Esophagus squamous epithelium (tissue), 4 donors: ENCODE measurements around the gene TSPAN18.

Experiments
- POLR2A ChIP-seq, 4 donors: fragments of 450-650 bp; IDR thresholded peaks; one replicate each; pipeline ENCODE4 v1.6.1; 2017; ENCODE audit warnings: antibody characterized with exemption in 4 of 4, mild to moderate bottlenecking in 4 of 4, moderate library complexity in 3 of 4
- TF ChIP-seq, protein P1 (sequence below), 6 experiments: fragments of 450-650 bp in 4 of 6; fragments of 200-600 bp in 2 of 6; sonication (generic) in 2 of 6; IDR thresholded peaks; one replicate each; pipeline ENCODE4 v1.5.1; 2016 to 2019; ENCODE audit warnings: antibody characterized with exemption in 6 of 6, mild to moderate bottlenecking in 4 of 6, moderate library complexity in 4 of 6

DNA sequence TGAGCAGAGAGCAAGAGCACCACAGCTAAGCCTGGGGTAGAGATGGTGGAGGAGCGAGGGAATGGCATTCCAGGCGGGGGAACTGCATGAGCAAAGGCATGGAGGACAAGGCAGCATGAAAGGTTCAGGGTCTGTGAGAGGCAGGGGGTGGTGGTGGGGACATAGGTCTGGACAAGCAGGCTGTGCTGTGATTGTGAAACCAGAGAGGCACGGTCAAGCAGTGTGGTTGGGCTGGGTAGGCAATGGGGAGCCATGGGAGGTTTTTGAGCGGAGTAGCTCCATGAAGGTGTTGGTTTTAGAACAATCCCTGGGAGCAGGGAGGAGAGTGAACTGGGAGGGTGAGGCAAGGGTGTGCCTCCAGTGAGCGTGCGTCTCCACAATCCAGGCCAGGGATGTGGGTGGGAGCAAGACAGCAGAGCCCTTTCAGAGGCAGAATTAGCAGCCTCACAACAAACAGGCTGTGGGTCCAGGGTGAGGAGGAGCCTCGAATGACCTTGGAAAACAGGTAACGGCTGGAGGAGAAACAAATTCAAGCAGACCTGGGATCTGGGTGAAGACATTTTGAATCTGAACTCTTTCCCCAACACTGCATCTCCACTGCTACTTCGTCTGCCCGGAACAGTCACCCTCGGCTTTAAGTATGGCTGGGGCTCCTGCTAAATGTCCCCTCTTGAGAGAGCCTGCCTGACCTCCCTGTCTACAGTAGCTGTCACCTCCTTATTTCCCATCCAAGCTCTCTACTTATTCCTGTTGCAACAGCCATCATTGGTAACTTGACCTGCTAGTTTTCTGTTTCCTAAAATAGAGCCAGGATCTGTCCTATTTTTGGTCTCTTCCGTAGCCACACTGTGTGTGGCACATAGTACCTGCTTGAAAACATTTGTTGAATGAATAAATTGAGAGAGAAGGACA lies 27.0 kb upstream of the TSPAN18 start:
- TF ChIP-seq, protein P1, sequence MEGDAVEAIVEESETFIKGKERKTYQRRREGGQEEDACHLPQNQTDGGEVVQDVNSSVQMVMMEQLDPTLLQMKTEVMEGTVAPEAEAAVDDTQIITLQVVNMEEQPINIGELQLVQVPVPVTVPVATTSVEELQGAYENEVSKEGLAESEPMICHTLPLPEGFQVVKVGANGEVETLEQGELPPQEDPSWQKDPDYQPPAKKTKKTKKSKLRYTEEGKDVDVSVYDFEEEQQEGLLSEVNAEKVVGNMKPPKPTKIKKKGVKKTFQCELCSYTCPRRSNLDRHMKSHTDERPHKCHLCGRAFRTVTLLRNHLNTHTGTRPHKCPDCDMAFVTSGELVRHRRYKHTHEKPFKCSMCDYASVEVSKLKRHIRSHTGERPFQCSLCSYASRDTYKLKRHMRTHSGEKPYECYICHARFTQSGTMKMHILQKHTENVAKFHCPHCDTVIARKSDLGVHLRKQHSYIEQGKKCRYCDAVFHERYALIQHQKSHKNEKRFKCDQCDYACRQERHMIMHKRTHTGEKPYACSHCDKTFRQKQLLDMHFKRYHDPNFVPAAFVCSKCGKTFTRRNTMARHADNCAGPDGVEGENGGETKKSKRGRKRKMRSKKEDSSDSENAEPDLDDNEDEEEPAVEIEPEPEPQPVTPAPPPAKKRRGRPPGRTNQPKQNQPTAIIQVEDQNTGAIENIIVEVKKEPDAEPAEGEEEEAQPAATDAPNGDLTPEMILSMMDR (IDR thresholded peaks at IDR 0.05): no peak
- no peak for TF ChIP-seq POLR2A (IDR thresholded peaks at IDR 0.05)
